Stimulated activated CD8-positive, alpha-beta memory T cell treated with anti-CD3 and anti-CD28 coated beads, Interleukin-7, amount 100 ng/mL, for 1 hour (primary cell): ENCODE data around the gene FCN1.
"Not testable (repeated sequence)": the region's sequence is repeated elsewhere in the genome, so short reads cannot be mapped to it uniquely, and the experiment has no call there.

Source experiments
- DNase-seq, 2 donors: peaks; one replicate each; pipeline ENCODE4 v3.0.0-alpha.2; 2020; ENCODE audit warnings: low read depth in 2 of 2

FCN1 gene

DNA sequence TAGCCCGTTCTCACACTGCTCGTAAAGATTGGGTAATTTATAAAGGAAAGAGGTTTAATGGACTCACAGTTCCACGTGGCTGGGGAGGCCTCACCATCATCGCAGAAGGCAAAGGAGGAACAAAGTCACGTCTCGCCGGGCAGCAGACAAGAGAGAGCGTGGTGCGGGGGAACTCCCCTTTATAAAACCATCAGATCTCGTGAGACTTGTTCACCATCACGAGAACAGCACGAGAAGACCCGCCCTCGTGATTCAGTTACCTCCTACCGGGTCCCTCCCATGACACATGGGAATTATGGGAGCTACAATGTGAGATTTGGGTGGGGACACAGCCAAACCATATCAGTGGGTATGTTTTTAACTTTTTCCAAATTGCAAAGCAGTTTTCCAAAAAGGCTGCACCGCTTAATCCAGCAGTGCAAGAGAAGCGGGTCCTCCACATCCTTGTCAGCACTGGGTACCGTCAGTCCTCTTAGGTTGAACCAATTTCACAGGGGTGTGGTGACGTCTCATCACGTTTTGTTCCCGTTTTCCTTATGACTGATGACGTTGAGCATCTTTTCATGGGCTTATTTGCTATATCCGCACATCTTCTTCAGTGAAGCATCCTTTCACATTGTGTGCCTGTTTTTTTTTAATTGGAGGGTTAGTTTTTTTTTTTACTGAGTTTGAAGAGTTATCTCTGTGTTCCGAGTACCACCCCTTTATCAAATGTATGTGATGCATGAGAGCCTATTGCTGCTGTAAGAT, 45.1 kb downstream of the FCN1 start:
- no peak for DNase-seq

DNA sequence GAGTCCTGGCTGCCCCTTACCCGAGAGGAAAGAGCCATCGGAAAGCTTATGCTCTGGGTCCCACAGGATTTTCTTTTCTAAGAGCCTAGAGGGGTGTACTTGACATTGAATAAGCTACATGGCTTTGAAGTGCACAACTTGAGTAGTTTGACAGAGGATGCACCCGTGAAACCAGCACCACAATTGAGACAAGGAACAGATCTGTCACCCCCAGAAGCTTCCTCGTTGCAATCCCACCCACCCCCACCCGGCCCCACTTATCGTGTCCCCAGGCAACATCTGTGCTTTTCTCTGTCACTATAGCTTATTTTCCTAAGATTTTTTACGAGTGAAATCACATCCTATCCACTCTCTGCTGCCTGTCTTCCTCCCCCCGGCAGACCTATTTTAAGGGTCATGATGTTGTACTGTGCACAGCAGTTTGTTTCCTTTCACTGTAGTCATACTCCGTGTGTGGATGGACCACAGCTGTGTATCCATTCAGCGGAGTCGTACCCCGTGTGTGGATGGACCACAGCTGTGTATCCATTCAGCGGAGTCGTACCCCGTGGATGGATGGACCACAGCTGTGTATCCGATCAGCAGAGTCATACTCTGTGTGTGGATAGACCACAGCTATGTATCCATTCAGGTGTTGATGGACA, 45.9 kb downstream of the FCN1 start:
- DNase-seq, result no peak

DNA sequence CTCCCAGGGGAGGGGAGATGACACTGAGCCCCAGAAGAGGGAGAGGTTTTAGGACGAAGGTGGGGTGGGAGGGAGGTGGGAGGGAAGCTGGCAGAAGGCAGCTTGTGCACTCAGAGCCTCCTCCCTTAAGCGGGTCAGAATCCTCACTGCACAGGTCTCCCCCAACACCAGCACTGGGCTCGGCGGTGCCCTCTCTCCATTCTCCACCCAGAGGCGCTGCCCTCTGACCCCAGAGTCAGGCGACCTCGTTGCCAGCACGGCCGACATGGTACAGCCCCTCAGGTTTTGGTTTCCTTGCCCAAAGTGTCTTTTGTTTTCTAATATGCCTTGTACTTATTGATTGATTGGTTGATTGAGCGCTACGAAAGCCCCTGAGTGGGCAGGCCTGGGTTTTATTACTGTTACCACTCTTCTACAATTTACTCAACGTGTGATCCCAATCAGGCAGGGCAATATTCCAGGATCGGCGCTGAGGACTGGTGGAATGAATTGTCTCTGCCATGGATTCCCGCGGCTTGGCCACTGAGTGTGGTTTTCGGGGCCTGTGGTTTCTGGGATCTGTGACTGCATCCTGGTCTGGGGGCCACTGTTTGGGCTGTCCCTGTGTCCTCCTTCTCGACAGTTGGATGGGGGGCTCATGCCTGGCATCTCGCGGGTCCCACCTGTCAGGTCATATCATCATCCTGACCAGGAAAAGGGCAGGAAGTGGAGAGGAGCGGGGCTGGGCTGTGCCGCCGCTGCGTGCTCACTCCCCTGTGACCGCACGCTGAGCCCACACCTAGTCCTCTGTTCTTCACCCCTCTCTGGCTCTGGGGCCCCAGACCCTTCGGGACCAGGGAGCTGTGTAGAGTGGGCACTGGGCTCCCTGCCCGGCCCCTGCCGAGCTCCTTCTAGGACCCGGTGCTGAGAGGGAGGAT, 46.7 kb downstream of the FCN1 start:
- DNase-seq, result no peak

DNA sequence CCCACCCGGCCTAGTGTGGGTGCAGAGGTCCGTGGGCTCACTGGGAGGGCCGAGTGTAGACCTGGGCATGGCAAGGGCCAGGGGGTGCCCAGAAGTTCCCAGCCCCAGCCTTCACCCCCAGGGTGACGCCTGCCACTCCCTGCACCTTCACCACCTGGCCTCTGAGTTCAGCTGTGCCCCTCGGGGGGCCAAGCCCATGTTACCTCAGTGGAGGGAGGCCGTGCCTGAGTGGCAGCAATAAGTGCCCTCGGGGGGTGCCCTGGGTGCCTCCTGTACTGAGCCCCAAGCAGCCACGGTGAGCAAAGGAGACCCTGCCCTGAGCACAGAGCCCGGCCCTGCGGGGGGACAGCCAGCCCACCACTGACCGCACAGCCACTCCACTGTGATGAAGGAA, 47.4 kb downstream of the FCN1 start:
- DNase-seq, result no peak

DNA sequence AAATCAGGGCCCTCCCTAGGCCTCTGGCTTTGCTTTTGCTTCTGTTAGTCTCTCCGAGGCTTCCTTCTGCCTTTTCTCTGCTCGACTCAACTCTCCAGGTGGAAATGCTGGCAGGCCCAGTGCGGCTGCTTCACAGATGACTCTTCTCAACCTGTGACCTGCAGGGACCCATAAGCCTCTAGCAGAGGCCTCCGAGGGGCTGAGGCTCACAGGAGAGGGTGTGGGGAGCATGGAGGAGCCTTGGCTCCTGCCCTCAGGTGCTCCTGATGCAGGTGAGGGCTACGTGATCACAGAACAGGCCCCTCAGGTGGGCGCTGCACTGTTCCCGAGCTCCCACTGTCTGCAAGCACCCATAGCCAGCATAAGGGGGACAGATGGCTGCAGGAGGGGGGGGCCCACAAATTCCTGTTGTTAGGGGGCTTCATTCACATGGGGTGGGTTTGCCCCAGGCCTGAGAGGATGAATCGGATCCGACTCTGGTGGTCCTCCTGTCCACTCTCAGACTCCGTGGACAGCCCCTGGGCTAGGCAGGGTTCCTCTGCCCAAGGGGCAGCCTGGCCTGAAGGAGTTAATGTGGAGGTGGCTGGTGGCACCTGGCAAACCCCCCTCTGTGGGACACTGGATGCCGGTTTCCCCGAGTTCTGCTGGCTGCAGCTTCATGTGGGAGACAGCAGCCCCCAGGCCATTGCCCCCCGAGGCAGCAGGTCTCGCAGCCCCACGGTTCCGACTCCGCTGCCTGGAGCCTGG, 48.0 kb downstream of the FCN1 start:
- DNase-seq, result no peak

DNA sequence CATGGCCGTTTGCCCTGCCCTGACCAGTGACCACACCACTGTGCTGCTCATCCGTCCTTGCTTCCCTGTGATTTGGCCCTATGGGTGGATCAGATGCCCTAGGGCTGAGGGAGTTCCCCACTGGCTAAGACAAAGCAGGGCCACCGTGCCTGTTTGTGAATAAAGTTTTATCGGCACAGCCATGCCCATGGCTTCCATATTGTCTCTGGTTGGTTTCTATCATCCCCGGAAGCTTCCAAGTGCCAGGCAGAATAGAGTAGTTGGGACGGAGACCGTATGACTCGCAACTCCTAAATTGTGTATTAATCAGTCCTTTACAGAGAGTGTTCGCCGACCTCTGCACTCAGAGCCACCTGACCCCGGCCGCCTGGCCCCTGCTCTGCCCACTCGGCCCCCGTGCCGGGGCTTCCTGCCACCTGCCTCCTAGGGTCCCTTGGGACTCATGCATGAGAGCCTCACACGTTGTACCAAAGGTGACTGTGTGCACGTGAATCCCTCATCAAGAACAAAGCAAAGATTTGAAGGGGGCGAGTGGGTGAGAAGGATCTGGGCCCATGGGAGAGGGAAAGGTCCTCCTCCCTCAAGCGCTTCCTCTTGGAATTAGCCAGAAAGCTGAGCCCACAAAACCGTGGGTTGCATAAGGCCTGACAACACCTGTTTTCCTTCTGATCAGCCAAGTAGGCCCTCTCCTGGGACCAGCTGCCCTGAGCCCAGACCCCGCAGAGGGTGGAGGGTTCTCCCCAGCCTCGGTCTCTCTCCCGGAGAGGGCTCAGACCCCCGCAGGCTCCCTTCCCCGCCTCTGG, 48.8 kb downstream of the FCN1 start:
- DNase-seq, result no peak

DNA sequence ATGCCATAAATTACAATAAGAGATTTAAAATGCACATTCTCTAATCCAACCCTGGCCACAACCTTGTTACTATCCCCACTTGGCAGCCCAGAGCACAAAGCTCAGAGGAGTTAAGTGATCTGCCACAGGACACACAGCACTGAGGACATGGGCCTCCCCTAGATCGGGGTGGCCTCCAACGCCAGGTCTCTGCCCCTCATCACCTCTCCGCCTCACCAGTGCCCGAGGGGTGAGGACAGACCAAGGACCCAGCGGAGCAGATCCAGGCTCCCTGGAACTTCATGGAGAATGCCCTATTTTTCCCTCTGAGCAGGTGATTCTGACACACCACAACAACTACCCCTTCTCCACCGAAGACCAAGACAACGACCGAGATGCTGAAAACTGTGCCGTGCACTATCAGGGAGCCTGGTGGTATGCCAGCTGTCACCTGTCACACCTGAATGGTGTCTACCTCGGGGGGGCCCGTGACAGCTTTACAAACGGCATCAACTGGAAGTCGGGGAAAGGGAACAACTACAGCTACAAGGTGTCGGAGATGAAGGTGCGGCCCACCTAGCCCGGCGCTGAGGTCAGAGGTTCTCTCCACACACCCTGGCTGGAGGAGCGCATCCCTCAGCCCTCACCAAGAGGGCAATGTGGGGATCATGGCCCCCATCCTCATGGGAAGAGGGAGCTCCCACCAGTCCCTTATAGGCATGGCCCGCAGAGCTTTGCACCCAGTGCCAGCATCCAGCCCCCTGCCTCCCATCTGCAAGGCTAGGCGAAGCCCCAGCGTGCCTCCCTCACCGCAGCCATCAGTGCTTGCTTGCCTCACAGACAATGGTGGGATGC, 49.6 kb downstream of the FCN1 start:
- no peak for DNase-seq

DNA sequence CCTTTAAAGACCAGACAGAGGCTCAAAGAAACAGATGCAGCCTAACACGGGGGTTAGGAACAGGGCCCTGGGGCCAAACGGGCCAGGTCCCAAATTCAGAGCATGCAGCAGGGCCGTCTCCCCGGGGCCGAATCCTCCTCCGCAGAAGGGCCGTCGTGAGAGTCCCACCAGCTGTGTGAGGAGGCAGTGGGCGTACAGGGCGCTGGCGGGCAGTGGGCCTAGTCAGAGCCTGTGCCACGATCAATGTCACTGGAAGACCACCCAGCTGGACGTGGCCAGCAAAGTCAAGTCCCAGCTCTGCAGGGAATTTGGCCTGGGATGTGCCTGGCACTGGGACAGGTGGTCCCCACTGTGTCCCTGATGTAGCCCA, 52.9 kb downstream of the FCN1 start:
- DNase-seq, result no peak

DNA sequence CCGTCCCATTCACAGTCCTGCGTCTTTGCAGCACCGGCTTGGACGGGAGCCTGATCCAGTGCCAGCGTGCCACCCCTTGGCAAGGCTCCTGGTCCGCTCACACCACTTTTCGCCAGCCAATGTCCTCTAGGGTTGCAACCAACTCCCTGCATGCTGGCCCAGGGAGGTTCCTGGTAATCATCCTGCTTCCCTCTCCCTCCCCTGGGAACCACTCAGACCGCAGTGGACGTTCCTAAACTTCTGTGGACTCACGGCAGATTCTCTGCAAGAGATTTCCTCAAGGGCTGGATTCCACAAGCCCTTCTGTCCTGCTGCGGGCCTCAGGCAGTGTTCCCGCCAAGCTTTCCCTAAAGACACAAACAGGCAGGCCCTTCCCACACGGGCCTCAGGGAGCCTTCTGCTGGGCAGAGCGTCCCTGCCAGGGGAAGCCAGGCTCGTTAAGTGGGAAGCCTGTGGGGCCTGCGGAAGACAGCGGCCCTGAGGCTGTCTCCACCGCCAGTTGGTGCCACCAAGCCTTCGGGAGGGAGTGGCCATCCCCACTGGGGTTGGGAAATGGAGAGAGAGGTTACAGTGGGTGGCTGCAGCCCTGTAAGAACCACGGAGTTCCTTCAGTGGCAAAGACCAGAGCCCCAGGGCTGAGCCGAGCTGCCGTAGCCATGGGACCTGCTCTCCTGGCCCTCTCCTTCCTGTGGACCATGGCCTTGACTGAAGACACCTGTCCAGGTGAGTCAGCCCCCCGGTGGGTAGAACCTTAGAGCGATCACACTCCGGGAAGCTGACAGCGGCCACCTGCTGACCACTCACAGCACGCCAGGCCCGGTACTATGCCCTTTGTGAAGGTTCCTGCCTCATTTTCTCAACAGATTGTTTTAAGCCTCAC, 53.5 kb downstream of the FCN1 start:
- DNase-seq, result no peak

DNA sequence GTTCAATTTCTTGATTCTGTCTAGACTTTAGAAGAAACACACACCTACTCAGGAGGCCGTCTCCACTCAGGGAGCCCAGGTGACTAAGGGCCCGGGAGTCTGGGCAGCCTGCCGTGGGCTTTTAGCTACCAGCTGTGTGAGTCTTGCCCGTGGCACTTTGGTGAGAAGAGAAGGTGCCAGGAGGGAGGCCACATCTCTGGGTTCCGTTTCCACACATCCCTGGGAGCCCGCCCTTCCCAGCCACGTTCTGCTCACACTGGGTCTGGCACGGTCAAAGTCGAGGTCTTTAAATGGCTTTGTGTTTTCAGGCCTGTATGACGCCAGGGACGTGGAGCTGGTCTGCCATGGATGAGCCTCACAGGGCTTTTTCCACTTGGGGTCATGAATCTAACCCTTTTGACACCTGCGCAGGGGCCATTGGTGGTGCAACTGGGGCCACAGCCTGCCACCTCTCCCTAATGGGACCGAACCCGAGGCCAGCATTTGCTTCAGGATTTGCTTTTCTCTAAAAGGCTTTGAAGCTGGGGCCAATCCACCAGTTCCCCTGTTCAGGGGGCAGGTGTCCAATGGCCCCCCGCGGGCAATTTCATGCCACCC, 54.3 kb downstream of the FCN1 start:
- DNase-seq, result no peak

DNA sequence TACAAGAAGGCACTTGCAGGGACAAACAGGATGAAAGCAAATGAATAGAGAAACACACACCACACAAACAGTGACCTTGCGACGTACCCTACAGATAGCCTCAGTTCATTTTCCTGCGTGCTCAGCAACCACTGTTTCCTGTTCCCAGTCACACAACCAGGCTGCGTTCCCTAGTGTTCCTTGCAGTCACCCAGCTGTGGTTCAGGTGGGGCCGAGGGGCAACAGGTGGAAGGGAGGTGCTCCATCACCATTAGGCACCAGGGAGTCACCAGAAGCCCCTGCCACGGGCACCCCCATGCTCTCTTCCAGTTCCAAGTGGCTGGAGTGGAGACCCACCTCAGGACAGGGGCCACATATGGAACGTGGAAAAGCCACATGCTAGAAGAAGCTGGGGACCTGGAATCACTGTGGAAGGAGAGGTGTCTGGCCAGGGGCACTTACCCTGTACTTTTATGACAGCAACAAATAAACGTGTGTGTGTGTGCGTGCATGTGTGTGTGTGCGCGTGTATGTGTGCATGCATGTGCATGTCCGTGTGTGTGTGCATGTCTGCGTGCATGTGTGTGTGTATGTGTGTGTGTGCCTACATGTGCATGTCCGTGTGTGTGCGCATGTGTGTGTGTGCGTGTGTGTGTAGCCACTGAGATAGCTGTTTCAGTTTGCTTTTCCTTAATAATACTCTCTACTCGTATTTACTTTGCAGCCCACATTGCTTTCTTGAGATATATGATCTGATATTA, 55.9 kb downstream of the FCN1 start:
- no peak for DNase-seq

DNA sequence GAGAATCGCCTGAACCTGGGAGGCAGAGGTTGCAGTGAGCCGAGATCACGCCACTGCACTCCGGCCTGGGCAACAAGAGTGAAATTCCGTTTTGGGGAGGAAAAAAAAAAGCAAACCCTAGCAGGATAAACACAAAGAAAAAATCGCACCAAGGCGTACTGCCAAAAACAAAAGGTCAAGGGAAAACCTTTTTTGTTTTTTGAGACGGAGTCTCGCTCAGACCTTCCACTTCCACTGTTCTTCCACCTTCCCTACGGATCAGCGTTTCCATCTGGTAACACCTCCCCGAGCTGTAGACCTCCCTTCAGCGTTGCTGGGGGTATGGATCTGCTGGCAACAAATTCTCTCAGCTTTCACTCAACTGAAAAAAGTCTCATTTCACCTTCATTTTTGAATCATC, 57.2 kb downstream of the FCN1 start:
- DNase-seq, result no peak

DNA sequence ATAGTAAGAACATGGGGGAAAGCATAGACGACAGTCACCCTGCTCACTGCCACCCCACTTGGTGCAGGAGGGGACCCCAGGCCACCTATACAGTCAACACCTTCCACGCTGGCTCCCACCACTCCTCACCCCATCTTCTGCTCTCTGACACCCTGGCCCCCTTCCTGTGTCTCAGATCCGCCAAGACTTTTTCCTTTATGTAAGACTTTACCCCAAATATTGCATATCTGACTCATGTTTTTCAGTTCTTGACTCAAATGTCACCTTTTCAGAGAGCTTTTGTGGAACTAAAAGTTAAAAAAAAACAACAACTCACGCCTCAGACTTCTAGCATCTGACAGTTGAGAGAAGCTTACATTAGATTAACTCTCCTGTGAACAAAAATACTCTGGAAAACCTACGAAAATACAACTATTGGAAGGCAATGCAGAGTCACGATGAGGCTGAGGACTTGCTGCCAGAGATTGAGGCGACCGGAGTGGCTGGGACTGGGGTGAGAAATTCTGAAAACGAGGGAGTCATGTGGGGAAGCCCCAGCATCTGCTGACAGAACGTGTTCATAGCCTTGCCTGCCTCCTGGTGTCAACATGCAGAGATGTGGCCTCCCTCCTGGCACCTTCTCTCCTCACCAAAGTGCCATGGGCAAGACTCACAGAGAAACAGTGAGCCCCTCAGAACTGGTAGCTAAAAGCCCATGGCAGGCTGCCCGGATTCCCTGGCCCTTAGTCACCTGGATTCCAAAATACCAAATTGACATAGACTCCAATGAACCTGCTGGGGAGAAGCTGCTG, 59.5 kb downstream of the FCN1 start:
- no peak for DNase-seq

DNA sequence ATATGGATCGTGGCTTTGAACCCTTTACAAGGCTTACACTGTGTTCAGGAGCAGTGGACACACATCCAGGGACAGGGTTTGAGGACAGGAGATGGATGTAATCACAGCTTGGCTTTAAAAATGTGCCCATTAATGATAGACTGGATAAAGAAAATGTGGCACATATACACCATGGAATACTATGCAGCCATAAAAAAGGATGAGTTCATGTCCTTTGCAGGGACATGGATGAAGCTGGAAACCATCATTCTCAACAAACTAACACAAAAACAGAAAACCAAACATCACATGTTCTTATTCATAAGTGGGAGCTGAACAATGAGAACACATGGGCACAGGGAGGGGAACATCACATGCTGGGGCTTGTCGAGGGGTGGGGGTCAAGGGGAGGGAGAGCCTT, 60.3 kb downstream of the FCN1 start:
- DNase-seq, result not testable (repeated sequence)

DNA sequence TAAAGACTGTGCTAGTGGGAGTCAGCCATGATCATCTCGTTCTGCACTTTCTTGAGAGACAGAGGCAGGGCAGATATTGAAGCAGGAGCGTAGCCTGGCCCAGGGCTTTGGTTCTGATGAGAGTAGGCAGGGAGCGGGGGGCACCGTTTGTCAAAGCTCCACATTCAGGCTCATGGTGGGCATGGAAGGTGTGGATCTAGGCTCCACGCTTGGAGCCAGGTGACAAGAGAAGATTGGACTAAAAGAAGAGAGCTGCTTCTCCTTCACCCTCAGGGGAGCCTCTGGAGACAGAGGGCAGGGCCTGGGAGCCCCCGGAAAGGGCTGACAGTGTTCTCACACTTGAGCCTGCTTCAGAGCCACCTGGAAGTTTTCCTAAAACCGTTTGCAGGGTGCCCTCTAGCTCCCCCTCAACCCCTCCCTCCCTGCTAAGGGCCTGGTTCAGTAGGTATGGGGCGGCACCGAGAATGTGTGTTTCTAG, 61.8 kb downstream of the FCN1 start:
- DNase-seq, result no peak
